Kidney glomerular epithelial cell (primary cell): Measurements from ENCODE around the gene SNRNP25.
"Not testable (repeated sequence)": the region's sequence is repeated elsewhere in the genome, so short reads cannot be mapped to it uniquely, and the experiment has no call there.

Source experiments
- DNase-seq: peaks from one replicate; lab custom pipeline; 2025; lab: John Stamatoyannopoulos, UW

The SNRNP25 gene

DNA sequence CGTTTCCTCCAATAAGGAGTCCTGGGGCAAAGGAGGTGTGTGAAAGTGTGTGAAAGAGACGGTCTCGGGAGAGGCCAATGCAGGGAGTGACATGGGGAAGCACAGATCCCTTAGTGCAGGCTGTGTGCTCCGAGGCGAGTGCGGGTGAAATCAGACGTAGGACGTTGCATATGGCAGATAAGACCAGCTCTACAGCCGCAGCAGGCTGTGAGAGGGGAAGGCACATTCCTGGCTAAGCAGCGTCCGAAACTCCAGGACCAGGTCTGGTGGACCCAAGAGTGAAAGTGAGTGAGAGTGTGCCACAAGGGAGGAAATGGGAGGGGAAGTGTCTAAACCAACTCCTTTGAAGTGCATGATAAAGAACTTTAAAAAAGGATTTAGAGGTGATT lies 11.6 kb upstream of the SNRNP25 start:
- DNase-seq, result no peak

DNA sequence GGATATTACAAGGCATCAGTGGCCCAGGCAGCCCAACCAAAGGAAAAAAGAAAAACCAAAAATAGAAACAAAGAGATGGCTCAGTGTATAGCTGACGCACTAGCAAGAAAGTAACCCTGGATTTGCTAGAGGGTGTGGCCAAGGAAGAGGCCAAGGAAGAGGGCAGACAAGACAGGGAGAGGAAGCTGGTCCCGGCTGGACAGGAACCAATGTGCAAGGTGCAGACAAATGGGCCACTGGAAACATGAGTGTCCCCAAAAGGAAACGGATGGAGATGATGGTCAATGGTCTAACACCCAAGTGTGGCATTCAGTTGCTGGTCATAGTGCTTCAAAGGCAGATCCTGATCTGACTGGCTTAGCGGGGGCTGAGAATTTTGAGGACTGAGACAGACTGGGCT lies 10.9 kb upstream of the SNRNP25 start:
- no peak for DNase-seq

- DNase-seq, result no peak
Measured at GRCh38 chr16:43294-43693, 10.3 kb upstream of the SNRNP25 start.

DNA sequence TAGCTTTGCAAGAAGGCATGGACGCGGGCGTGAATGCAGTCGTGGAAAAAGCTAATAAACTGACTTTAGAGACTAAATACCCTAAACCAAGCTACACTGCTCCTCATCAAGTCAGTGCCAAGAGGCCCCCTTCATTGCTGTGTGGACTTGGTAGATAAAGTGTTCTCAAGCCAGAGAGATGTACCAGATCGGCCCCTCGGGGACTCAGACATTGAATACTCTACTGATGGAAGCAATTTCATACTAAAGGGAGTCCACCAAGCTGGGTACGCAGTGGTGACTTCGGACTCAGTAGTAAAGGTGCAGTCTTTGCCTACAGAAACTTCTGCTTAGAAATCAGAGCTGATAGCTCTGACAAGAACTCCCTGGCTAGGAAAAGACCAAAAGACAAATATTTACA lies 9.0 kb upstream of the SNRNP25 start:
- no peak for DNase-seq

GRCh38 chr16:45454-45853 lies 8.2 kb upstream of the SNRNP25 start:
- DNase-seq, result no peak

DNA sequence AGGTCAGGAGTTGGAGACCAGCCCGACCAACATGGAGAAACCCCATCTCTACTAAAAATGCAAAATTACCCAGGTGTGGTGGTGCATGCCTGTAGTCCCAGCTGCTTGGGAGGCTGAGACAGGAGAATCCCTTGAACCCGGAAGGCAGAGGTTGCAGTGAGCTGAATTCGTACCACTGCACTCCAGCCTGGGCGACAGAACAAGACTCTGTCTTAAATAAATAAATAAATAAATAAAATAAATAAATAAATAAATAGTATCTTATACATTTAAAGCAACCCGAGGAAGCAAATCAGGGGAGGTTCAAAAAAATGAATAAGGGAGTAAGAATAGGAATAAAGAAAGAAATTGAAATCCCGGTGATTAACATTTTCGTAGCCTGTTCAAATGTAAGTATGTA lies 7.1 kb upstream of the SNRNP25 start:
- not testable (repeated sequence) for DNase-seq

DNA sequence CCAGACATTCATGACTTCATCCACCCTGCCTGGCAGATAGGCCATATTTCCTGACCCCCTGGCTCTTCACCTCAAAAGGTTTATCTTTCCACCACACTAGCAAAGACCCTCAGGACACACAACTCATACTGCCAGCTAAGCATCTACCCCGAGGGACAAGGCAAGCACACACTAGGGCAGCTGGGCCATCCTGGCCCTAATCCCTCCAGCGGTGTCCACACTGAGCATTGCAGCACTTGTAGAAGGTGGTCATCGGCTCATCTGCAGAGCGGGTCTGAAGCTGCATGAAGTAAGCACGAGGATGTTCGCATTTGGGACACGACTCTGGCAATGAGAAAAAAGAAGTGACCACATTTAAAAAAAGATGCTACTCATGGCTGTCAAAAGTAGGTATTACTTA lies 6.4 kb upstream of the SNRNP25 start:
- no peak for DNase-seq

- no peak for DNase-seq
Measured at GRCh38 chr16:50769-51591, 2.6 kb upstream of the SNRNP25 start.

DNA sequence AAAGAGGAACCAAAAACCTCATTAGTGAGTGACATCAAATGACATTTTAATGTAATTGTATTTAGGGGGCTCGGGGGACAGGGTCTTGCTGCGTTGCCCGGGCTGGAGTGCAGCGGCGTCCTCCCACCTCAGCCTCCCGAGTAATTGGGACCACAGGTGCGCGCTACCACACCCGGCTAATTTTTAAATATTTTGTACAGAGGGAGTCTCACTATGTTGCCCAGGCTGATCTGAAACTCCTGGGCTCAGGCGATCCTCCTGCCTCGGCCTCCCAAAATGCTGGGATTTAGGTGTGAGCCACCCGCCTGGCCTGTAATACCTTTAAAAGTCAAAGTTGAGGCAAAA lies 581 bp downstream of the SNRNP25 start:
- DNase-seq, result no peak

- DNase-seq, result no peak
Measured at GRCh38 chr16:55571-56136, 2.0 kb downstream of the SNRNP25 start.

DNA sequence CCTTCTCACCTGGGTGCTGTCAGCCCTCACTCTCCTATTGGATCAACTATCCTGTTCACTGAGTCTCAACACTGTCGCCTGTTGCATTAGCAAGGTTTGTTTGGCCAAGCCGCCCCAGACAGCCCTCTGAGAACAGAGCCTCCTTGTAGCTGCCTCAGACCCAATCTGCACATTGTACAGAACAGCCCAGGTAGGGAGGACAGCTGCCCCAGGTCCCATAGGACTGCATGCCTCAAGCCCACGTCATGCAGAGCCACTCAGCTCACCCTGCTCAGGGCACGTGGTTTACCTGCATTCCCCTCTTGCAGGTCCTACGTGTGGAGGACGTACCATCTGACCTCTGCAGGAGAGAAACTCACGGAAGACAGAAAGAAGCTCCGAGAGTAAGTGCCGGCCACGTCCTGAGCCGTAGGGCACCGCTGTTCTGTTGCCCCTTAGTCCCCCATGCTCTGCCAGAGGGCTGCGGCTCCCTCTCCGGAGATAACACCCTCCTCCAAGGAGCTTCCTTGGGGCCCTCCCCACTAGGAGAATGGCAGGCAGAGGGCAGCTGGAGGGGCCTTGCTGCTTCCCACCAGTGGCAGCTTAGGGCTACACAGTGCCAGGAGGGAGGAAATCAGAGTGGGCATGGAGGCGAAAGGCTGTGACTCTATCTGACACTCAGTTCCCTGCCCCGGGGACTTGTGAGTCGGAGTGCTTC lies 2.8 kb downstream of the SNRNP25 start:
- DNase-seq, result no peak

- no peak for DNase-seq
Measured at GRCh38 chr16:57711-58110, 4.1 kb downstream of the SNRNP25 start.

DNA sequence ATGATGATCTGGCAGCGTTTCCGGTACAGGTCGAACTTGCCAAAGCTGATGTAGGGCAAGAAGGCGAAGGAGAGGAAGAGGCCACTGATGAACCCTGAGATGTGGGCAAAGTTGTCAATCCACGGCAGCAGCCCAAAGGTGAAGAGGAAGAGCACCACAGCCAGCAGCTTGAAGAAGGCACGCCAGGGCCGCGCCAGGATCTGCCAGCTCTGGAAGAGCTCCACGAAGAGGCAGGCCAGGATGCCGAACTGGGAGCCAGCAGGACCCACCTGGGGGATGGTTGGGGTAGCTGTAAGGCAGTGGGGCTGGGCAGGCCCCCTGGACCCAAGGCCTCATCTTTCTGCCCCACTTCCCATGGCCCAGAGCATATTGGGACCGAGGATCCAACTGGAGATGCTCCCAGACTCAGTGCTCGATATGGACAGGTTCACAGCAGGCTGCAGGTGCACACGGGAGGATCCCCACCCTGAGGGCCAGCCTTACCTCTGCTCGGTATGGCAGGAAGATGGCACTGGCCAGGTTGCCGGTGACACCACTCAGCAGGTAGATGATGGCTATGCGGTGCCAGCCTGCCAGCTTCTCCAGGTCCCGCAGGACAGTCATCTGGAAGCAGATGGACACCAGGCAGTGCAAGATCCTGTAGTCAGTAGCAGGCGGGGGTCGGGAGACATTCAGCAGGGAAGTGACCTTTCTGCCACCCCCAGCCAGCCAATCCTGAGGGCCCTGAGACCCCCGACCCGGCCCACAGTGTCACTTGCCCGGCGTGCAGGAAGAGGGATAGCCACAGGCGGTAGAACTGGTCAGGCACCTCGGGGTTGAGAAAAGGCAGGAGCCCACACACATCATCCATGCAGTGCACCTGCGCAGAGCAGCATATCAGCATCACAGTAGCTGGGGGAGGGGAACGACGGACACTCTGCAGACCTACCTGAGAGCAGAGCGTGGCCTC lies 5.1 kb downstream of the SNRNP25 start:
- DNase-seq, result no peak

DNA sequence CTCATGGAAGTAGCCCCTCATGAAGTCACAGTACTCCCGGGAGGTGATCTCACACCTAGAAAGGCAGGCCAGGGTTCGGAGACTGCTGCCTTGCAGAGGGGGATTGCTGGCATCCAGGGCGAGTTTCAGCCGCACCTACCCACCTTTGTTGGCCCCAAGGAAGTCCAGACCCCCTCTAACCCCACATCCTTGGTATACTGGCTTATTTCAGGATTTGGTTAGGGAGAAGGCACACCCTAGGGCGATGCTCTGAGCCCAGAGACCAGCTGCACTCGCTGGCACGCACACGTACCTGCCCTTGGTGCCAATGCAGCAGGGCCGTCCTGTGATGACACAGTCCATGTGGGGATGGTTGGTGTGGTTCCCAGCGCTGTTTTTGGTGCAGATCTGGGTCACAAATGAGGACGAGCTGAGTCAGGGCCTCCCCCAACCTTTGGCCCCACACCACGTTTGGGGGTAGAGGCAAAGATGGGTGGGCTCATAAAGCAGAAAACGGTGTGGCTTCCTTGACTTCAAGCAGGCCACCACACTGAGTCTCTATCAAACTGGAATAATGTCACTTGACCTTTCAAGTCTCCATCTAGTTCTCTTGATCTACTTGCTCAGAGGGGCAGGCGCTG lies 5.9 kb downstream of the SNRNP25 start:
- DNase-seq, result no peak

- no peak for DNase-seq
Measured at GRCh38 chr16:60166-60565, 6.5 kb downstream of the SNRNP25 start.

DNA sequence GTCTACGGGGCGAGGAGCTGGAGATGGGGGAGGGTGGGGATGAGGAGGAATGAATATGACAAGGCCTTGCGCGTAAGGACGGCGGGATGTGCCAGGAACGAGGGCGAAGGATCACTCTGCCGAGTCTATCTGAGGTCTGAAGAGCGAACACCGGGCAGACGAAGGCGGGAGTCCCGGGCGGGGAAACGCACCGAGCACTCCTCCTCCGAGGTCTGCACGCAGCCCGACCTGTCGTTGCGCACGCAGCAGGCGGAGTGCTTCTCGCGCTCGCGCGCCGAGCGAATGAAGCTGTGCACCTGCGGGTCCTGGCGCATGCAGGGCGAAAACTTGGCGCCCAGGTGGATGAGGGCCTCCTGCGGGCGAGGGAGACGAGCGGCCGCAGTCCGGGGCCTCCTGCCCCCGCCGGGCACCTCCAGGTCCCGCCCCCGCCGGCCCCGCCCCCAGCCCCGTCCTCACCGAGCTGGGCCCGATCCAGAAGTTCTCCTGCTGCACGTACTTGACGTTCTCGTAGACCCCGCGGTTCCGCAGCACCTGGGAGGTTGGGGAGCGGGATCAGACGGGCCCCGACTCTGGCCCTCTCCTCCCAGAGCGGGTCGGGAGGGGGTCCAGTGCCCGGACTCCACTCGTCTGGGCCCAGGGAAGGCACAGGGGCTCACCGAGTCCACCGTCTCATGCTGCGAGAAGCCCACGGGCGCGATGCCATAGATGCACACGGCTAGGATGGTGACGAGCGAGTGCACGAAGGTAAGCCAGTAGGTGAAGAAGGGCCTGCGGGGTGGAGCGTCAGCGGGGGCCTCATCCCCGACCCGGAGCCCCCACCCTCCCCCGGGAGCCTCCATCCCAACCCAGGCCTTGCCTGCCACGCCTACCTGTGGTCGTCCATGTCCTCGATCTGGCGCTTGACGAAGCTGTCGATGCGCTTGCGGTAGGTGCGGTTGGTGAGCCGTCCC lies 7.6 kb downstream of the SNRNP25 start:
- DNase-seq, result no peak

DNA sequence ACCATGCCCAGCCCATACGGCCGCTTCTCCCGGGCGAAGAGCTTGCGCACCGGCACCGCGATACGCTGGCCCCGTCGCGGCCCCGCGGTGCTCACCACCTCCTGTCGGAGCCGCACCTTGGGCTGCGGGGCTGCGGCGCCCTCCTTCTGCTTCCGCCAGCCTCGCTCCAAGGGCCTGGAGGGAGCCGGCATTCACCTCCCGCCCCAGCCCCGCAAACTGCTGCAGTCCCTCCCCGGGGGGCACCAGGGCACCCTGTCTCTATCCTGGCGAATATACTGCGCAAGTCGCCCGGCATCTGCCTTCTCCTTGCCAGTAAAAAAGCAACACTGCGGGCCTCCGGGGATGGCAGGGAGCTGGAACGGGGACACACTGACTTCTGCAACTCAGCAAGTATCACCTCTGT lies 8.3 kb downstream of the SNRNP25 start:
- DNase-seq, result no peak

GRCh38 chr16:62283-62967 lies 8.8 kb downstream of the SNRNP25 start:
- DNase-seq, result no peak

- DNase-seq, result no peak
Measured at GRCh38 chr16:62968-63391, 9.4 kb downstream of the SNRNP25 start.

GRCh38 chr16:63466-63865 lies 9.8 kb downstream of the SNRNP25 start:
- DNase-seq, result no peak
